Measurements from ENCODE around the gene KCNE5. TPM values are rescaled to one million over a fixed set of nuclear protein-coding genes. Genes with fewer than 3 reads are reported as not detected.
"Not testable (repeated sequence)": the region's sequence is repeated elsewhere in the genome, so short reads cannot be mapped to it uniquely, and the experiment has no call there.

The KCNE5 gene, protein sequence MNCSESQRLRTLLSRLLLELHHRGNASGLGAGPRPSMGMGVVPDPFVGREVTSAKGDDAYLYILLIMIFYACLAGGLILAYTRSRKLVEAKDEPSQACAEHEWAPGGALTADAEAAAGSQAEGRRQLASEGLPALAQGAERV
- not detected for total RNA-seq (ENCODE audit: insufficient read depth, low replicate concordance)

DNA sequence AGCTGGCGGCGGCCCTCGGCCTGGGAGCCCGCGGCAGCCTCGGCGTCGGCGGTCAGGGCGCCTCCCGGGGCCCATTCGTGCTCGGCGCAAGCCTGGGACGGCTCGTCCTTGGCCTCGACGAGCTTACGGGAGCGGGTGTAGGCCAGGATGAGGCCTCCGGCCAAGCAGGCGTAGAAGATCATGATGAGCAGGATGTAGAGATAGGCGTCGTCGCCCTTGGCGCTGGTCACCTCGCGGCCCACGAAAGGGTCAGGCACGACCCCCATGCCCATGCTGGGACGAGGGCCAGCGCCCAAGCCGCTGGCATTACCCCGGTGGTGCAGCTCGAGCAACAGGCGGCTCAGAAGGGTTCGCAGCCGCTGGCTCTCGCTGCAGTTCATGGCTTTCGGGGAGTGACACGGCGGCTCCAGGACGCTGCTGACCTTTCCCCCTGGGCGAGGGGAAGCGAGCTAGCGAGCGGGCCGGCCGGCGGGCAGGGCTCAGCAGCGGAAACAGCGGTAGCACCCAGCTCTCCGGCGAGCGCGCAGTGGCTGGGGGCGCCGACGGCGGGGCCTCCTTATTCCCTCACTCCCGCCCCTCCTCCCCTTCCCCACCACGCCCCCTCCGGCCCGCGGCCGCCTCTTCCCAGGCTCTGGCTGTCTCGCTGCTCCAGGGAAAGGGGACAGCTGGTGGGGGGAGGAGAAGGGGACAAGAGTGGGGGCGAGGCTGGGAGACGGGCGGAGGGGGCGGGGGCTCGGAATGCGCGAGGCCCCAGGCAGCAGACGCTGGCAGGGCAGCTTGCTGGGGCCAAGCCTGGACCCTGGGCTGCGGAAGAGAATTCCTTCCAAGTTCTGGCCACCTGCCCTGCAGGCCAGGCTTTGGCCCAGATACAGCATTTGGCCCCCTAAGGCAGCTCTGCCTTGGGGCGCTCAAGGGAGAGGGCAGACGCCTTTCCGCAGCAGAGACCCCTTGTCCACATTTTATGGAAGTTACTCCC lies at the start of gene KCNE5:
Gene KCNE5, minus strand, starts transcription at position 532 of the 976 bp plus-strand sequence. Its CDS starts 152 bp downstream, at position 380.
- DNase-seq (ENCODE audit: low spot score): peak; percentile 22

DNA sequence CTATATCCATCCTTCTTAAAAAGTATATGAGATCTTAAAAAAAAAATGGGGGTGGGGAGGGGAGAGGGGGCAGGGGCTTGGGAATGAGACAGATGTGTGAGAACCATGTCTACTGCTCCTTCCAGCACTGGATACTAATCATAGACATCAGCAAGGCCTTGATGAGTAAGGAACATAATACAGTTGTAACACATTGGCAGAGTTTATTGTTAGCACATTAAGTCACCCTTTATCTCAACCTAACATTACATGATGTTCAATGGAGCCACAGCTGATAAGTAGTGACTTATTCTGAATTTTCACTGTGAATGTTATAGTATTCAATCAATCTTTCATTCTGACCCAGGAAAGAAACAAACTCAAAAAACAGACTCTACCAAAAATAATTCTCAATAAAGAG lies 47.3 kb upstream of the KCNE5 start:
- DNase-seq (ENCODE audit: low spot score): no peak

DNA sequence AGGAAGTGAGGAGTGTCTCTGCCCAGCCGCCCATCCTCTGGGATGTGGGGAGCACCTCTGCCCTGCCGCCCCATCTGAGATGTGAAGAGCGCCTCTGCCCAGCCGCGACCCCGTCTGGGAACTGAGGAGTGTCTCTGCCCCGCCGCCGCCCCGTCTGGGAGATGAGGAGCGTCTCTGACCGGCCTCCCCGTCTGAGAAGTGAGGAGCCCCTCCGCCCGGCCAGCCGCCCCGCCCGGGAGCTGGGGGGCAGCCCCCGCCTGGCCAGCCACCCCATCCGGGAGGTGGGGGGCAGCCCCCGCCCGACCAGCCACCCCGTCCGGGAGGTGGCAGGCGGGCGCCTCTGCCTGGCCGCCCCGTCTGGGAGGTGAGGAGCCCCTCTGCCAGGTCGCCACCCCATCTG lies 46.2 kb upstream of the KCNE5 start:
- DNase-seq (ENCODE audit: low spot score): not testable (repeated sequence)

DNA sequence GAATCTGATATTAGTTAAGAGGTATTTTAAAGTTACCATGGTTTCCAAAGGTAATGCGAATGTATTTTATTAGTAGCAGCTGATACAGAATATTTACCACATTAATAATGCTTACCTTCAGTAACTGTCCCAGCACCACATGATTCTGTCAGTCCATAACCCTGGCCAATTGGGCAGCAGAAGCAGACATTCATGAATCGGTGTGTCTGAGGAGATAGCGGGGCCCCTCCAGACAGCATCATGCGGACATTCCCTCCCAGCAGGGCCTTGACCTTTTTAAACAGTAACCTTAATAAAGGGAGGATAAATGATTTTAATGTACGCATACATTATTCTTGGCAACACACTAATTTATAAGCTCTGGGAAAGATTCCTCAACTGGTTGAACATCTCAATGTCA lies 43.0 kb upstream of the KCNE5 start:
- peak; percentile 0 for DNase-seq (ENCODE audit: low spot score)

- no peak for DNase-seq (ENCODE audit: low spot score)
Measured at GRCh38 chrX:109660435-109661143, 35.6 kb upstream of the KCNE5 start.

DNA sequence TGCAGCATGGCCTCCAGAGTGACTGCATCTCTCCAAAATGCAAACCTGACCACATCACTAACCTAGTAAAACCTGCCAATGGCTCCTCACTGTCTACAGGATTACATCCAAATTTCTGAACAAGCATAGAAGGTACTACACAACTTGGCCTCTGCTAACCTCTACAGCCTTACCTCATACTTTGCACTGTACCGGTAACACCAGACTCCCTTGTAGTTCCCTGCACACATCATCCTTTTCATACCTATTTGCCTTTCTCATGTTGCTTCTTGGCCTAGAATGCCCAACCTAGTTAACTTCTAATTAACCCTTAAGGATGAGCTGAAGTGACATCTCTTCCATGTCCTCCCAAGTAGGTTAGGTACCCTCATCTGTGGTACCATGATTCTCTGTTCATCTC lies 33.4 kb upstream of the KCNE5 start:
- DNase-seq (ENCODE audit: low spot score): no peak

GRCh38 chrX:109657364-109657763 lies 32.4 kb upstream of the KCNE5 start:
- DNase-seq (ENCODE audit: low spot score): not testable (repeated sequence)

DNA sequence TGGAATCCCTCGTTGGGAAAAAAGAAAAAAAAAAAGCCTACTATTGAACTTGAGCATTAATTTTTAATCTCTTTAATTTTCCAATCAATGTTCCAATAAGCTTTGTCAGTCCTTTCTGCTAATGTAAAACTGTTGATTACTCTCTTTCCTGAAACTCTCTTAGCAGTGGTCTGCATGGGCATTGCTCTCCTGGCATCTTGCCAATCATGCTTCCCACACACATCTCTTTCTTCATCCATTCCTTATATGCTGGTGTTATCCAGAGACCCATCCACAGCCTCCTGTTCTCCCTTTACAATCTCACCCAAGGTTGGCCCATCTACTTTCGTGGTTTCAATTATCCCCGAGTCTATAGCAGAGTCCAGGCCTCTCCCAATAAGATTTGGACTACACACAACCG lies 31.8 kb upstream of the KCNE5 start:
- no peak for DNase-seq (ENCODE audit: low spot score)

- peak; percentile 1 for DNase-seq (ENCODE audit: low spot score)
Measured at GRCh38 chrX:109655502-109656201, 30.7 kb upstream of the KCNE5 start.

GRCh38 chrX:109654516-109655109 lies 29.6 kb upstream of the KCNE5 start:
- no peak for DNase-seq (ENCODE audit: low spot score)

- DNase-seq (ENCODE audit: low spot score): not testable (repeated sequence)
Measured at GRCh38 chrX:109644671-109645070, 19.7 kb upstream of the KCNE5 start.

DNA sequence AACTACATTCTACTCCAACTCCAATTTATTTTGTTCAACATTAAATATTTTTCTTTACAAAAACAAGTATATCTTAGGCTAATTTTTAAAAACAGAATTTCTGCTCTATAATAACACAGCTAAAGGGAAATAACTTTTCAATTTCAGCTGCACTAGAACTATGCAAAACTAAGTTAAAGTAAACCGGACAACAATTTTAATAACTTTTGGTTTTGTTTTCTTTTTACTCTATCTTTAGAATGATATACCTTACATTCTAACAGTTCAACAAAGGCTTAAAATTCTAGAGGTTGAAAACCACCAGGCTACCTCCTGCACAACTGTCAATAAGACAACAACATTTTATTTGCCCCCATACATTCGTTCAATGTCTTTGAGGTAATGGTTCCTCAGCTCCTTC lies 18.7 kb upstream of the KCNE5 start:
- DNase-seq (ENCODE audit: low spot score): no peak

DNA sequence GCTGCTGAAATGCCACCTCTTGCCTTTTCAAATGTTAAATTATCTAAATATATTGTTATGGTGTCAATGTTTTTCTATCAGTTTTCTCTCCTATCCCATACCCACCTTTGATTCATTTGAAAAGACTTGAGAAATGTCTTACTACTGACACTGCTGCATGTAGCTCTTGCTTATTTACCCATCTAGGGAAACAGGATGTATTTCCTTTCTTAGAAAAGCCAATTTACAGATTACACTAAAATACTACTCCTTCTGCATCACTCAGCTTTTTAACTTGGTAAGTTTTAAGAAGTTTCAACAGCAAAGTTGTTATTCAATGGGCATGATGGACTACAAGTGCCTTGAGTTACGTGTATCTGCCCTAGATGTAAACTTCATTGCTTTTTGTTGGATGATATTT lies 13.2 kb upstream of the KCNE5 start:
- no peak for DNase-seq (ENCODE audit: low spot score)

DNA sequence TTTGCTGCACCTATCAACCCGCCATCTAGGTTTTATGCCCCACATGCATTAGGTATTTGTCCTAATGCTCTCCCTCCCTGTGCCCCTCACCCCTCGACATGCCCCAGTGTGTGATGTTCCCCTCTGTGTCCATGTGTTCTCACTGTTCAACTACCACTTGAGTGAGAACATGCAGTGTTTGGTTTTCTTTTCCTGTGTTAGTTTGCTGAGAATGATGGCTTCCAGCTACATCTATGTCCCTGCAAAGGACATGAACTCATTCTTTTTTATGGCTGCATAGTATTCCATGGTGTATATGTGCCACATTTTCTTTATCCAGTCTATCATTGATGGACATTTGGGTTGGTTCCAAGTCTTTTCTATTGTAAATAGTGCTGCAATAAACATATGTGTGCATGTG lies 12.5 kb upstream of the KCNE5 start:
- not testable (repeated sequence) for DNase-seq (ENCODE audit: low spot score)

GRCh38 chrX:109635146-109635545 lies 10.2 kb upstream of the KCNE5 start:
- DNase-seq (ENCODE audit: low spot score): no peak

DNA sequence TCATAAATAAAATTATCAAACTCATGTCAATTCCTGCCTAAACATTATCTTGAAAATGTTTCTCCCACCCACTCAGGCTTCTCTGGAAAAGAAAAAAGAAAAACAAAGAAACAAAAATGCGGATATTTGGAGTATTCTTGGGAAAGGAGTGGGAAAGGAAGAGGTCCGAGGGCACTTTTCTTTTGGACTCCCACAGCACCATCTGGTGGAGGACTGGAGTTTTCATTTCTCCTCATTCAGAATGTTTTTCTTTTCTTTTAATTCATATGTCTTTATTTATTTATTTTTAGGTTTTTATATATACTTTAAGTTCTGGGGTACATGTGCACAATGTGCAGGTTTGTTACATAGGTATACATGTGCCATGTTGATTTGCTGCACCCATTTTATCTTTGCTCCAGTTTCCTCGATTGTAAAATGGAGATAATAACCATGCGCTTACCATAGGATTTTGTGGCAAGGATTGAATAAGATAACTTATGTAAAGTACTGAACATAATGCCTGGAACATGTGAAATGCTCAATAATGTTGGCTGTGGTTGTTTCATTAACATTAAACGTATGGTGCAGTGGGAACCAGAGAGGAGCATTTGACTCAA lies 8.0 kb upstream of the KCNE5 start:
- peak; percentile 20 for DNase-seq (ENCODE audit: low spot score)

- DNase-seq (ENCODE audit: low spot score): no peak
Measured at GRCh38 chrX:109629310-109629709, 4.3 kb upstream of the KCNE5 start.

- no peak for DNase-seq (ENCODE audit: low spot score)
Measured at GRCh38 chrX:109626637-109627036, 1.7 kb upstream of the KCNE5 start.

- DNase-seq (ENCODE audit: low spot score): no peak
Measured at GRCh38 chrX:109623997-109624396, 975 bp downstream of the KCNE5 start.

- DNase-seq (ENCODE audit: low spot score): no peak
Measured at GRCh38 chrX:109622270-109622669, 2.7 kb downstream of the KCNE5 start.

- no peak for DNase-seq (ENCODE audit: low spot score)
Measured at GRCh38 chrX:109619771-109620170, 5.2 kb downstream of the KCNE5 start.

Measured in umbilical cord (tissue), 2 donors.